WTC11 (cell line): ENCODE results near the gene ANKRD9. TPM values are rescaled to one million over a fixed set of nuclear protein-coding genes. Genes with fewer than 3 reads are reported as not detected.

Source experiments
- ATAC-seq: fragments of 200-7000 bp; cut with Tn5 transposase; 2 replicates; pipeline ENCODE4 v1.10.0; 2021; ENCODE audit warnings: mild to moderate bottlenecking, moderate library complexity
- CTCF ChIA-PET: fragments of 300-600 bp; sonication (Branson Sonifier 250); formaldehyde crosslinking; loops from one replicate; lab custom pipeline; 2021; ENCODE audit warnings: antibody characterized with exemption; lab: Charles Lee
- POLR2A ChIA-PET: fragments of 350-600 bp; sonication (Branson Sonifier 250); formaldehyde crosslinking; loops from one replicate; lab custom pipeline; 2021; ENCODE audit warnings: antibody characterized with exemption; lab: Charles Lee
- DNase-seq: peaks from one replicate; pipeline ENCODE4 v3.0.0; 2021; ENCODE audit warnings: low spot score
- H3K27ac Mint-ChIP-seq: 2 replicates; pipeline ENCODE4 v1.8.0; 2021; ENCODE audit warnings: mixed read lengths
- H3K27me3 Mint-ChIP-seq: 2 replicates; pipeline ENCODE4 v1.8.0; 2021; ENCODE audit warnings: low read depth, mild to moderate bottlenecking, moderate library complexity, mixed read lengths
- H3K36me3 Mint-ChIP-seq: 2 replicates; pipeline ENCODE4 v1.8.0; 2021; ENCODE audit warnings: mixed read lengths
- H3K4me1 Mint-ChIP-seq: 2 replicates; pipeline ENCODE4 v1.8.0; 2022; ENCODE audit warnings: mixed read lengths
- H3K4me3 Mint-ChIP-seq: 2 replicates; pipeline ENCODE4 v1.8.0; 2021; ENCODE audit warnings: mild to moderate bottlenecking, moderate library complexity, mixed read lengths
- H3K9me3 Mint-ChIP-seq: 2 replicates; pipeline ENCODE4 v1.8.0; 2021; ENCODE audit warnings: mixed read lengths
- EMX1 ChIP-seq: fragments of 250-450 bp; sonication (Bioruptor Pico); IDR thresholded peaks from 2 replicates; pipeline ENCODE4 v1.8.0; 2021; ENCODE audit warnings: mild to moderate bottlenecking
- FOXJ3 ChIP-seq: sonication (generic); formaldehyde crosslinking; IDR thresholded peaks from 2 replicates; pipeline ENCODE4 v1.9.0; 2021; ENCODE audit warnings: missing genetic modification reagents, mild to moderate bottlenecking, borderline replicate concordance
- FOXK1 ChIP-seq: sonication (generic); formaldehyde crosslinking; IDR thresholded peaks from 2 replicates; pipeline ENCODE4 v1.8.0; 2022; ENCODE audit warnings: mild to moderate bottlenecking, moderate library complexity, missing genetic modification reagents
- KAT7 ChIP-seq: sonication (generic); formaldehyde crosslinking; IDR thresholded peaks from 2 replicates; pipeline ENCODE4 v1.8.1; 2023; ENCODE audit warnings: missing genetic modification reagents, mild to moderate bottlenecking, borderline replicate concordance
- NFATC4 ChIP-seq: fragments of 250-450 bp; sonication (Bioruptor Pico); IDR thresholded peaks from 2 replicates; pipeline ENCODE4 v1.9.0; 2021; ENCODE audit warnings: mild to moderate bottlenecking
- NR1H2 ChIP-seq: sonication (generic); formaldehyde crosslinking; IDR thresholded peaks from 2 replicates; pipeline ENCODE4 v1.9.0; 2021; ENCODE audit warnings: mild to moderate bottlenecking, moderate library complexity, missing genetic modification reagents
- PRRX2 ChIP-seq: fragments of 250-450 bp; sonication (Bioruptor Pico); IDR thresholded peaks from 2 replicates; pipeline ENCODE4 v1.8.0; 2021; ENCODE audit warnings: mild to moderate bottlenecking
- RELA ChIP-seq: sonication (generic); formaldehyde crosslinking; IDR thresholded peaks from 2 replicates; pipeline ENCODE4 v1.8.1; 2022; ENCODE audit warnings: missing genetic modification reagents, mild to moderate bottlenecking, borderline replicate concordance
- SMAD4 ChIP-seq: sonication (generic); formaldehyde crosslinking; IDR thresholded peaks from 2 replicates; pipeline ENCODE4 v1.8.0; 2022; ENCODE audit warnings: mild to moderate bottlenecking, missing genetic modification reagents
- ZNF121 ChIP-seq: sonication (generic); formaldehyde crosslinking; IDR thresholded peaks from 2 replicates; pipeline ENCODE4 v1.8.0; 2023; ENCODE audit warnings: missing genetic modification reagents
- ZNF219 ChIP-seq: sonication (generic); formaldehyde crosslinking; IDR thresholded peaks from 2 replicates; pipeline ENCODE4 v1.8.0; 2023; ENCODE audit warnings: missing genetic modification reagents, mild to moderate bottlenecking, borderline replicate concordance
- ZNF671 ChIP-seq: fragments of 250-450 bp; sonication (Bioruptor Pico); IDR thresholded peaks from 2 replicates; pipeline ENCODE4 v1.8.0; 2021; ENCODE audit warnings: mild to moderate bottlenecking
- total RNA-seq: library from RNA; stranded (reverse); gene quantifications from 3 replicates; pipeline ENCODE4 v1.2.3, GENCODE V29; 2021
- TF ChIP-seq, protein P1 (sequence below): sonication (generic); formaldehyde crosslinking; IDR thresholded peaks from 2 replicates; pipeline ENCODE4 v1.8.0; 2022; ENCODE audit warnings: mild to moderate bottlenecking, missing genetic modification reagents
- TF ChIP-seq, protein P2 (sequence below): sonication (generic); formaldehyde crosslinking; IDR thresholded peaks from 2 replicates; pipeline ENCODE4 v1.8.1; 2022; ENCODE audit warnings: missing genetic modification reagents, borderline replicate concordance
- TF ChIP-seq, protein P3 (sequence below): sonication (generic); formaldehyde crosslinking; IDR thresholded peaks from 2 replicates; pipeline ENCODE4 v1.8.0; 2022; ENCODE audit warnings: missing genetic modification reagents
- TF ChIP-seq, protein P4 (sequence below): fragments of 200-600 bp; IDR thresholded peaks from 2 replicates; pipeline ENCODE4 v1.8.0; 2022; ENCODE audit warnings: antibody characterized with exemption
- TF ChIP-seq, protein P5 (sequence below): sonication (generic); formaldehyde crosslinking; IDR thresholded peaks from 2 replicates; pipeline ENCODE4 v1.8.1; 2022; ENCODE audit warnings: low read depth, missing genetic modification reagents, borderline replicate concordance
- TF ChIP-seq, protein P6 (sequence below): sonication (generic); formaldehyde crosslinking; IDR thresholded peaks from 2 replicates; pipeline ENCODE4 v1.8.1; 2023; ENCODE audit warnings: mild to moderate bottlenecking, missing genetic modification reagents
- TF ChIP-seq, protein P7 (sequence below): sonication (generic); formaldehyde crosslinking; IDR thresholded peaks from 2 replicates; pipeline ENCODE4 v1.8.0; 2022; ENCODE audit warnings: mild to moderate bottlenecking, missing genetic modification reagents

Gene ANKRD9
- total RNA-seq, 1 experiment from 2014 or later: 63.8 TPM

DNA sequence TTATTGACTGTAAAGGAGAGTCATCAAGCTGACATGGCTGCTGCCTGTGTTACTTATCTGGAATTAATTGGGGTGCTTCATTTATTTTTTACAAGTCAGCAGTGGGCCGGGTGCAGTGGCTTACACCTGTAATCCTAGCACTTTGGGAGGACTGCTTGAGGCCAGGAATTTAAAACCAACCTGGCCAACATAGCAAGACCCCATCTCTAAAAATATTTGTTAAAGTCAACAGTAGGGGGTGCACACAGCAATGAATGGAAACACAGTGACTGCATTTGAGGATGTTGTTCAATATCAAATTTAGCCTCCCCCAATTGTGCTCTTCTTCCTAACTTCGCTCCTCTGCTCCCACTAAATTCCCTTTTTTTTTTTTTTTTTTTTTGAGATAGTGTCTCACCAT lies 52.1 kb downstream of the ANKRD9 start:
- Mint-ChIP-seq H3K4me3 (no peak overlapping the region), H3K36me3 (0 out of 2 replicates have a peak, but pooled peaks cover 3% of the 10 kb centered on the region), H3K27me3 (no peaks in the 10 kb centered on the region), H3K27ac (no peak overlapping the region), H3K9me3 (no peaks in the 10 kb centered on the region), H3K4me1 (no peaks in the 10 kb centered on the region)
- POLR2A ChIA-PET: no interaction called here
- CTCF ChIA-PET: interaction anchor here (0.6 kb wide), 2 partner anchors 13 to 242 kb away, joined by 3 to 4 read pairs; no protein-coding TSS in a partner anchor
- no peak for ATAC-seq
- no peak for DNase-seq
- TF ChIP-seq, protein P1, sequence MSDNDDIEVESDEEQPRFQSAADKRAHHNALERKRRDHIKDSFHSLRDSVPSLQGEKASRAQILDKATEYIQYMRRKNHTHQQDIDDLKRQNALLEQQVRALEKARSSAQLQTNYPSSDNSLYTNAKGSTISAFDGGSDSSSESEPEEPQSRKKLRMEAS: no peak
- TF ChIP-seq, protein P2, sequence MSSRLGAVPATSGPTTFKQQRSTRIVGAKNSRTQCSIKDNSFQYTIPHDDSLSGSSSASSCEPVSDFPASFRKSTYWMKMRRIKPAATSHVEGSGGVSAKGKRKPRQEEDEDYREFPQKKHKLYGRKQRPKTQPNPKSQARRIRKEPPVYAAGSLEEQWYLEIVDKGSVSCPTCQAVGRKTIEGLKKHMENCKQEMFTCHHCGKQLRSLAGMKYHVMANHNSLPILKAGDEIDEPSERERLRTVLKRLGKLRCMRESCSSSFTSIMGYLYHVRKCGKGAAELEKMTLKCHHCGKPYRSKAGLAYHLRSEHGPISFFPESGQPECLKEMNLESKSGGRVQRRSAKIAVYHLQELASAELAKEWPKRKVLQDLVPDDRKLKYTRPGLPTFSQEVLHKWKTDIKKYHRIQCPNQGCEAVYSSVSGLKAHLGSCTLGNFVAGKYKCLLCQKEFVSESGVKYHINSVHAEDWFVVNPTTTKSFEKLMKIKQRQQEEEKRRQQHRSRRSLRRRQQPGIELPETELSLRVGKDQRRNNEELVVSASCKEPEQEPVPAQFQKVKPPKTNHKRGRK: no peak
- TF ChIP-seq, protein P3, sequence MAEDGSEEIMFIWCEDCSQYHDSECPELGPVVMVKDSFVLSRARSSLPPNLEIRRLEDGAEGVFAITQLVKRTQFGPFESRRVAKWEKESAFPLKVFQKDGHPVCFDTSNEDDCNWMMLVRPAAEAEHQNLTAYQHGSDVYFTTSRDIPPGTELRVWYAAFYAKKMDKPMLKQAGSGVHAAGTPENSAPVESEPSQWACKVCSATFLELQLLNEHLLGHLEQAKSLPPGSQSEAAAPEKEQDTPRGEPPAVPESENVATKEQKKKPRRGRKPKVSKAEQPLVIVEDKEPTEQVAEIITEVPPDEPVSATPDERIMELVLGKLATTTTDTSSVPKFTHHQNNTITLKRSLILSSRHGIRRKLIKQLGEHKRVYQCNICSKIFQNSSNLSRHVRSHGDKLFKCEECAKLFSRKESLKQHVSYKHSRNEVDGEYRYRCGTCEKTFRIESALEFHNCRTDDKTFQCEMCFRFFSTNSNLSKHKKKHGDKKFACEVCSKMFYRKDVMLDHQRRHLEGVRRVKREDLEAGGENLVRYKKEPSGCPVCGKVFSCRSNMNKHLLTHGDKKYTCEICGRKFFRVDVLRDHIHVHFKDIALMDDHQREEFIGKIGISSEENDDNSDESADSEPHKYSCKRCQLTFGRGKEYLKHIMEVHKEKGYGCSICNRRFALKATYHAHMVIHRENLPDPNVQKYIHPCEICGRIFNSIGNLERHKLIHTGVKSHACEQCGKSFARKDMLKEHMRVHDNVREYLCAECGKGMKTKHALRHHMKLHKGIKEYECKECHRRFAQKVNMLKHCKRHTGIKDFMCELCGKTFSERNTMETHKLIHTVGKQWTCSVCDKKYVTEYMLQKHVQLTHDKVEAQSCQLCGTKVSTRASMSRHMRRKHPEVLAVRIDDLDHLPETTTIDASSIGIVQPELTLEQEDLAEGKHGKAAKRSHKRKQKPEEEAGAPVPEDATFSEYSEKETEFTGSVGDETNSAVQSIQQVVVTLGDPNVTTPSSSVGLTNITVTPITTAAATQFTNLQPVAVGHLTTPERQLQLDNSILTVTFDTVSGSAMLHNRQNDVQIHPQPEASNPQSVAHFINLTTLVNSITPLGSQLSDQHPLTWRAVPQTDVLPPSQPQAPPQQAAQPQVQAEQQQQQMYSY (CRISPR knock-in tag): no peak
- TF ChIP-seq SMAD4 (CRISPR knock-in tag): no peak
- no peak for TF ChIP-seq FOXK1
- TF ChIP-seq RELA (CRISPR knock-in tag): no peak
- TF ChIP-seq ZNF121 (CRISPR knock-in tag): peak; percentile 63; the same call in 1 of the 2 replicates

DNA sequence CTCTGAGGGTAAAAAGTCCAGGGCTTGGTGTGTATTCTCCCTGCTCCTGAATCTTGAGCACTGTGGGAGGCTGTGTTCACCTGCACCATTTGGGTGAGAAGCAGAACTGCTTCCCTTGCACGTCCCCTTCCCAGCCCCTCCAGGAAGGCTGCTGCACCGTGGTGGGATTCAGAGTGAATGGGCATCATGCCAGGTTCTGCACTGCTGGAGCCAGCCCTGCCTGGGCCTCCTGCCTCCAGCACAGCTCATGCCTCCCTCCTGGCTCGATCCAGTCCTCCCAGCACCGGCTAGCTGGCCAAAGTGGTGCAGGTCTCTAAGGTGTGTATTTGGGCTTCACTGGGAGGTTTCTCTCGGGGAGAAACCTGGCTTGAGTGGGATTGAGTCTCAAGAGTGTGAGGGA lies 54.9 kb downstream of the ANKRD9 start:
- DNase-seq (no peak), ATAC-seq (no peak)
- H3K9me3 Mint-ChIP-seq: no peaks in the 10 kb centered on the region
- no peaks in the 10 kb centered on the region for H3K4me1 Mint-ChIP-seq
- ChIA-PET CTCF (interaction anchor here (0.8 kb wide), 1 partner anchor 63 kb away, joined by 3 read pairs; no protein-coding TSS in a partner anchor), POLR2A (no interaction called here)
- no peak overlapping the region for H3K4me3 Mint-ChIP-seq
- peak overlapping the region; percentile 76; the same call in 1 of the 2 replicates for H3K27ac Mint-ChIP-seq
- no peaks in the 10 kb centered on the region for H3K27me3 Mint-ChIP-seq
- TF ChIP-seq PRRX2 (CRISPR knock-in tag): no peak
- TF ChIP-seq, protein P2: no peak
- no peak for TF ChIP-seq ZNF219 (CRISPR knock-in tag)
- TF ChIP-seq, protein P4, sequence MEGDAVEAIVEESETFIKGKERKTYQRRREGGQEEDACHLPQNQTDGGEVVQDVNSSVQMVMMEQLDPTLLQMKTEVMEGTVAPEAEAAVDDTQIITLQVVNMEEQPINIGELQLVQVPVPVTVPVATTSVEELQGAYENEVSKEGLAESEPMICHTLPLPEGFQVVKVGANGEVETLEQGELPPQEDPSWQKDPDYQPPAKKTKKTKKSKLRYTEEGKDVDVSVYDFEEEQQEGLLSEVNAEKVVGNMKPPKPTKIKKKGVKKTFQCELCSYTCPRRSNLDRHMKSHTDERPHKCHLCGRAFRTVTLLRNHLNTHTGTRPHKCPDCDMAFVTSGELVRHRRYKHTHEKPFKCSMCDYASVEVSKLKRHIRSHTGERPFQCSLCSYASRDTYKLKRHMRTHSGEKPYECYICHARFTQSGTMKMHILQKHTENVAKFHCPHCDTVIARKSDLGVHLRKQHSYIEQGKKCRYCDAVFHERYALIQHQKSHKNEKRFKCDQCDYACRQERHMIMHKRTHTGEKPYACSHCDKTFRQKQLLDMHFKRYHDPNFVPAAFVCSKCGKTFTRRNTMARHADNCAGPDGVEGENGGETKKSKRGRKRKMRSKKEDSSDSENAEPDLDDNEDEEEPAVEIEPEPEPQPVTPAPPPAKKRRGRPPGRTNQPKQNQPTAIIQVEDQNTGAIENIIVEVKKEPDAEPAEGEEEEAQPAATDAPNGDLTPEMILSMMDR: no peak
- TF ChIP-seq NFATC4 (CRISPR knock-in tag): no peak
- TF ChIP-seq, protein P5, sequence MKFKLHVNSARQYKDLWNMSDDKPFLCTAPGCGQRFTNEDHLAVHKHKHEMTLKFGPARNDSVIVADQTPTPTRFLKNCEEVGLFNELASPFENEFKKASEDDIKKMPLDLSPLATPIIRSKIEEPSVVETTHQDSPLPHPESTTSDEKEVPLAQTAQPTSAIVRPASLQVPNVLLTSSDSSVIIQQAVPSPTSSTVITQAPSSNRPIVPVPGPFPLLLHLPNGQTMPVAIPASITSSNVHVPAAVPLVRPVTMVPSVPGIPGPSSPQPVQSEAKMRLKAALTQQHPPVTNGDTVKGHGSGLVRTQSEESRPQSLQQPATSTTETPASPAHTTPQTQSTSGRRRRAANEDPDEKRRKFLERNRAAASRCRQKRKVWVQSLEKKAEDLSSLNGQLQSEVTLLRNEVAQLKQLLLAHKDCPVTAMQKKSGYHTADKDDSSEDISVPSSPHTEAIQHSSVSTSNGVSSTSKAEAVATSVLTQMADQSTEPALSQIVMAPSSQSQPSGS: no peak
- TF ChIP-seq FOXJ3: no peak
- TF ChIP-seq, protein P6, sequence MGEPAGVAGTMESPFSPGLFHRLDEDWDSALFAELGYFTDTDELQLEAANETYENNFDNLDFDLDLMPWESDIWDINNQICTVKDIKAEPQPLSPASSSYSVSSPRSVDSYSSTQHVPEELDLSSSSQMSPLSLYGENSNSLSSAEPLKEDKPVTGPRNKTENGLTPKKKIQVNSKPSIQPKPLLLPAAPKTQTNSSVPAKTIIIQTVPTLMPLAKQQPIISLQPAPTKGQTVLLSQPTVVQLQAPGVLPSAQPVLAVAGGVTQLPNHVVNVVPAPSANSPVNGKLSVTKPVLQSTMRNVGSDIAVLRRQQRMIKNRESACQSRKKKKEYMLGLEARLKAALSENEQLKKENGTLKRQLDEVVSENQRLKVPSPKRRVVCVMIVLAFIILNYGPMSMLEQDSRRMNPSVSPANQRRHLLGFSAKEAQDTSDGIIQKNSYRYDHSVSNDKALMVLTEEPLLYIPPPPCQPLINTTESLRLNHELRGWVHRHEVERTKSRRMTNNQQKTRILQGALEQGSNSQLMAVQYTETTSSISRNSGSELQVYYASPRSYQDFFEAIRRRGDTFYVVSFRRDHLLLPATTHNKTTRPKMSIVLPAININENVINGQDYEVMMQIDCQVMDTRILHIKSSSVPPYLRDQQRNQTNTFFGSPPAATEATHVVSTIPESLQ (CRISPR knock-in tag): no peak
- no peak for TF ChIP-seq ZNF671 (CRISPR knock-in tag)
- TF ChIP-seq, protein P7, sequence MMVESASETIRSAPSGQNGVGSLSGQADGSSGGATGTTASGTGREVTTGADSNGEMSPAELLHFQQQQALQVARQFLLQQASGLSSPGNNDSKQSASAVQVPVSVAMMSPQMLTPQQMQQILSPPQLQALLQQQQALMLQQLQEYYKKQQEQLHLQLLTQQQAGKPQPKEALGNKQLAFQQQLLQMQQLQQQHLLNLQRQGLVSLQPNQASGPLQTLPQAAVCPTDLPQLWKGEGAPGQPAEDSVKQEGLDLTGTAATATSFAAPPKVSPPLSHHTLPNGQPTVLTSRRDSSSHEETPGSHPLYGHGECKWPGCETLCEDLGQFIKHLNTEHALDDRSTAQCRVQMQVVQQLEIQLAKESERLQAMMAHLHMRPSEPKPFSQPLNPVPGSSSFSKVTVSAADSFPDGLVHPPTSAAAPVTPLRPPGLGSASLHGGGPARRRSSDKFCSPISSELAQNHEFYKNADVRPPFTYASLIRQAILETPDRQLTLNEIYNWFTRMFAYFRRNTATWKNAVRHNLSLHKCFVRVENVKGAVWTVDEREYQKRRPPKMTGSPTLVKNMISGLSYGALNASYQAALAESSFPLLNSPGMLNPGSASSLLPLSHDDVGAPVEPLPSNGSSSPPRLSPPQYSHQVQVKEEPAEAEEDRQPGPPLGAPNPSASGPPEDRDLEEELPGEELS (CRISPR knock-in tag): no peak
- no peak for TF ChIP-seq NR1H2 (CRISPR knock-in tag)
- TF ChIP-seq KAT7 (CRISPR knock-in tag): no peak
- no peak for TF ChIP-seq EMX1
- peaks cover 14% of the 10 kb centered on the region for H3K36me3 Mint-ChIP-seq
